ENCODE data around the gene ATP1A3.

- no peak for TF ChIP-seq TAF1 (IDR thresholded peaks at IDR 0.05; ENCODE audit: low read depth)
- TF ChIP-seq EZH2 (IDR thresholded peaks at IDR 0.05; ENCODE audit: borderline replicate concordance, insufficient read depth, low read length, poor library complexity, severe bottlenecking) = no peak
- no peak for TF ChIP-seq CTCF (IDR thresholded peaks at IDR 0.05; ENCODE audit: poor library complexity, severe bottlenecking)
- TF ChIP-seq MXI1 (conservative IDR thresholded peaks at IDR 0.05; ENCODE audit: poor library complexity, severe bottlenecking) = no peak
- no peak for TF ChIP-seq EP300 (conservative IDR thresholded peaks at IDR 0.05; ENCODE audit: poor library complexity, severe bottlenecking)
- TF ChIP-seq POLR2AphosphoS5 (IDR thresholded peaks at IDR 0.05) = no peak
- TF ChIP-seq SMC3 (conservative IDR thresholded peaks at IDR 0.05; ENCODE audit: poor library complexity) = no peak
- TF ChIP-seq RAD21 (conservative IDR thresholded peaks at IDR 0.05) = no peak
These were observed 9.7 kb upstream of the ATP1A3 start for GRCh38 chr19:42003506-42004294.
